Karpas-422 (cell line): Measurements from ENCODE around the gene USP24. TPM values are rescaled to one million over a fixed set of nuclear protein-coding genes. Genes with fewer than 3 reads are reported as not detected.

ENCODE experiments used
- DNase-seq: peaks from one replicate; pipeline ENCODE4 v3.0.0-alpha.2; 2015
- H2AFZ ChIP-seq: fragments of 200-600 bp; sonication (generic); 2 replicates; pipeline ENCODE4 v1.6.1; 2014; ENCODE audit warnings: antibody characterized with exemption, low read length, mixed read lengths
- H3K27ac ChIP-seq: fragments of 200-600 bp; sonication (generic); 2 replicates; pipeline ENCODE4 v1.5.1; 2014; ENCODE audit warnings: mild to moderate bottlenecking, low read length, moderate library complexity
- H3K27me3 ChIP-seq: fragments of 200-600 bp; sonication (generic); 2 replicates; pipeline ENCODE4 v1.6.1; 2014; ENCODE audit warnings: low read length, mixed read lengths
- H3K36me3 ChIP-seq: fragments of 200-600 bp; sonication (generic); 2 replicates; pipeline ENCODE4 v1.6.1; 2014; ENCODE audit warnings: low read length, mixed read lengths; ENCODE audit not compliant: insufficient read depth
- H3K4me1 ChIP-seq: fragments of 200-600 bp; sonication (generic); 2 replicates; pipeline ENCODE4 v1.6.1; 2014; ENCODE audit warnings: mild to moderate bottlenecking, low read length, mixed read lengths
- H3K4me2 ChIP-seq: fragments of 200-600 bp; sonication (generic); 2 replicates; pipeline ENCODE4 v1.6.1; 2014; ENCODE audit warnings: low read length, low read depth, mild to moderate bottlenecking; ENCODE audit not compliant: poor library complexity, severe bottlenecking
- H3K4me3 ChIP-seq: fragments of 200-600 bp; sonication (generic); 2 replicates; pipeline ENCODE4 v1.5.1; 2014; ENCODE audit warnings: mild to moderate bottlenecking, antibody characterized with exemption, low read length, mixed read lengths
- H3K79me2 ChIP-seq: fragments of 200-600 bp; sonication (generic); 2 replicates; pipeline ENCODE4 v1.6.1; 2014; ENCODE audit warnings: mild to moderate bottlenecking, low read length, mixed read lengths
- H3K9ac ChIP-seq: fragments of 200-600 bp; sonication (generic); 2 replicates; pipeline ENCODE4 v1.6.0; 2014; ENCODE audit warnings: low read length
- H3K9me2 ChIP-seq: fragments of 200-600 bp; sonication (generic), shearing (Covaris generic); replicated peaks from 2 replicates; pipeline ENCODE4 v1.6.0; 2014; ENCODE audit warnings: mild to moderate bottlenecking, low read length, moderate library complexity; ENCODE audit not compliant: insufficient read depth
- H3K9me3 ChIP-seq: fragments of 300-700, 200-600 bp; sonication (generic); 2 replicates; pipeline ENCODE4 v1.6.1; 2014; ENCODE audit warnings: low read length, mixed read lengths
- H4K20me1 ChIP-seq: fragments of 200-600 bp; sonication (generic); 2 replicates; pipeline ENCODE4 v1.6.1; 2014; ENCODE audit warnings: mild to moderate bottlenecking, antibody characterized with exemption, low read length, low read depth; ENCODE audit not compliant: insufficient read depth
- total RNA-seq: library from RNA; depleted of rRNA; stranded (reverse); fragments of >200 nt; shearing (Covaris generic); gene quantifications from 2 replicates; pipeline ENCODE4 v1.2.3, GENCODE V29; 2014; ENCODE audit warnings: low replicate concordance

The USP24 gene
- total RNA-seq, 1 experiment from 2014 or later, result 89.8 TPM

- Histone ChIP-seq H3K4me3 (no peak overlapping the region), H3K9me2 (no peaks in the 10 kb centered on the region), H3K9ac (no peak overlapping the region), H4K20me1 (no peaks in the 10 kb centered on the region), H3K79me2 (no peaks in the 10 kb centered on the region), H2AFZ (no peak overlapping the region), H3K4me2 (no peak overlapping the region), H3K27me3 (no peaks in the 10 kb centered on the region), H3K36me3 (no peaks in the 10 kb centered on the region), H3K9me3 (no peaks in the 10 kb centered on the region), H3K27ac (no peak overlapping the region), H3K4me1 (no peaks in the 10 kb centered on the region)
- DNase-seq, result no peak
Observed at GRCh38 chr1:55057956-55058298, 157.2 kb downstream of the USP24 start.

DNA sequence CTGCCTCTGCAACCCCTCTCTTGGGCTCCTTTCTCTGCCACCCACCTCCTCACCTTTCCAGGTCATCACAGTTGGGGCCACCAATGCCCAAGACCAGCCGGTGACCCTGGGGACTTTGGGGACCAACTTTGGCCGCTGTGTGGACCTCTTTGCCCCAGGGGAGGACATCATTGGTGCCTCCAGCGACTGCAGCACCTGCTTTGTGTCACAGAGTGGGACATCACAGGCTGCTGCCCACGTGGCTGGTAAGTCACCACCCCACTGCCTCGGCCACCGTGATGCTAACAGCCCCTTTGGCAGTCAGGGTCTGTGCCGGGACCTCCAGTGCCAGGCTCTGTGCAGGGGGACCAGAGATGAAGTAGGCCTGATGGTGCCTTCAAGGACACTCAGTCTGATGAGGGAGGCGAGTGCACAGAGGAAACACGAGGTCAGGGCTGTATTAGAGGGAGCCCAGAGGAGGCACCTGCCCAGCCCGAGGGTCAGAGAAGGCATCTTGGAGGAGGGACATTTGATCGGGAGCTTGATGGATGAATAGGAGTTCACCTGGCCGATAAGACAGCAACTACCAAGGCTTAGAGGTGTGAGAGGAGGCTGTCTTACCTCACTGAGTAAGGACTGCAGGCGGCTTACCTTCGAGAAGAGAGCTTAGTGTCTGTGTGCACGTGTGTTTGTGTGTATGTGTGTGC, 157.8 kb downstream of the USP24 start:
- H4K20me1 ChIP-seq, result no peaks in the 10 kb centered on the region
- no peaks in the 10 kb centered on the region for H3K4me1 ChIP-seq
- no peaks in the 10 kb centered on the region for H3K79me2 ChIP-seq
- no peak overlapping the region for H3K4me2 ChIP-seq
- no peak for DNase-seq
- H3K4me3 ChIP-seq, result no peak overlapping the region
- no peaks in the 10 kb centered on the region for H3K36me3 ChIP-seq
- no peak overlapping the region for H3K9ac ChIP-seq
- no peaks in the 10 kb centered on the region for H3K9me2 ChIP-seq
- no peak overlapping the region for H2AFZ ChIP-seq
- no peaks in the 10 kb centered on the region for H3K27me3 ChIP-seq
- H3K27ac ChIP-seq, result no peak overlapping the region
- H3K9me3 ChIP-seq, result no peaks in the 10 kb centered on the region

GRCh38 chr1:55056632-55056992, 158.6 kb downstream of the USP24 start:
- Histone ChIP-seq H3K36me3 (no peaks in the 10 kb centered on the region), H3K79me2 (no peaks in the 10 kb centered on the region), H3K4me3 (no peak overlapping the region), H3K4me2 (no peak overlapping the region), H2AFZ (no peak overlapping the region), H4K20me1 (no peaks in the 10 kb centered on the region), H3K27ac (no peak overlapping the region), H3K9me3 (no peaks in the 10 kb centered on the region), H3K4me1 (no peaks in the 10 kb centered on the region), H3K9ac (no peak overlapping the region), H3K27me3 (no peaks in the 10 kb centered on the region), H3K9me2 (no peaks in the 10 kb centered on the region)
- no peak for DNase-seq

DNA sequence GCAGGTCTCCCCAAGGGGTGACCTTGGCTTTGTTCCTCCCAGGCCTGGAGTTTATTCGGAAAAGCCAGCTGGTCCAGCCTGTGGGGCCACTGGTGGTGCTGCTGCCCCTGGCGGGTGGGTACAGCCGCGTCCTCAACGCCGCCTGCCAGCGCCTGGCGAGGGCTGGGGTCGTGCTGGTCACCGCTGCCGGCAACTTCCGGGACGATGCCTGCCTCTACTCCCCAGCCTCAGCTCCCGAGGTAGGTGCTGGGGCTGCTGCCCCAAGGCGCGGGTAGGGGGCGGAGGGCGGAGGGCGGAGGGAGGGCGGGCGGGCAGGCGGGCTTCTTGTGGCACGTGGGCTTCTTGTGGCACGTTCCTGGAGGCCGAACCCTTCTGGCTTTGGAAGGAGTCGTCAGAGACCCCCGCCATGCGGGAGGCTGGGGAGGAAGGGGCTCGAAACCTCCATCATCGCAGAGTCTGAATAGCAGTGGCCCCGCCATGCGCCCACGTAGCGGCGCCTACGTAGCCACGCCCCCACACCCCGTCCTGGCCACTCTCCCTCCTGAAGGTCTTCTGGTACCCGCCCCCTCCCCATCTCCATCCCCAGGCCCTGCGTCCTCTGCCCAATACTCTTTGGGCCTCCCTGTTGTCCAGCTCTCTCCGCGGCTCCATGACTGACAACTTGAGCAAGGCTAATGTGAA, 159.1 kb downstream of the USP24 start:
- H3K9ac ChIP-seq, result no peak overlapping the region
- no peaks in the 10 kb centered on the region for H3K9me3 ChIP-seq
- no peak overlapping the region for H3K4me2 ChIP-seq
- no peaks in the 10 kb centered on the region for H3K9me2 ChIP-seq
- no peak overlapping the region for H2AFZ ChIP-seq
- no peaks in the 10 kb centered on the region for H3K27me3 ChIP-seq
- no peak overlapping the region for H3K27ac ChIP-seq
- no peaks in the 10 kb centered on the region for H4K20me1 ChIP-seq
- H3K79me2 ChIP-seq, result no peaks in the 10 kb centered on the region
- no peaks in the 10 kb centered on the region for H3K36me3 ChIP-seq
- H3K4me1 ChIP-seq, result no peaks in the 10 kb centered on the region
- H3K4me3 ChIP-seq, result no peak overlapping the region
- no peak for DNase-seq

- Histone ChIP-seq H3K36me3 (no peaks in the 10 kb centered on the region), H2AFZ (no peak overlapping the region), H3K4me1 (no peaks in the 10 kb centered on the region), H3K4me2 (no peak overlapping the region), H3K27me3 (no peaks in the 10 kb centered on the region), H3K27ac (no peak overlapping the region), H3K79me2 (no peaks in the 10 kb centered on the region), H3K9ac (no peak overlapping the region), H3K4me3 (no peak overlapping the region), H3K9me3 (no peaks in the 10 kb centered on the region), H4K20me1 (no peaks in the 10 kb centered on the region), H3K9me2 (no peaks in the 10 kb centered on the region)
- DNase-seq, result no peak
Observed at GRCh38 chr1:55055084-55055882, 159.9 kb downstream of the USP24 start.

- DNase-seq, result no peak
- H3K4me3 ChIP-seq, result no peak overlapping the region
- H3K4me2 ChIP-seq, result no peak overlapping the region
- no peak overlapping the region for H3K9ac ChIP-seq
- no peaks in the 10 kb centered on the region for H3K9me3 ChIP-seq
- no peaks in the 10 kb centered on the region for H4K20me1 ChIP-seq
- no peaks in the 10 kb centered on the region for H3K9me2 ChIP-seq
- H3K4me1 ChIP-seq, result no peaks in the 10 kb centered on the region
- no peaks in the 10 kb centered on the region for H3K36me3 ChIP-seq
- no peaks in the 10 kb centered on the region for H3K27me3 ChIP-seq
- no peak overlapping the region for H3K27ac ChIP-seq
- no peaks in the 10 kb centered on the region for H3K79me2 ChIP-seq
- no peak overlapping the region for H2AFZ ChIP-seq
Observed at GRCh38 chr1:55054396-55054795, 160.8 kb downstream of the USP24 start.

DNA sequence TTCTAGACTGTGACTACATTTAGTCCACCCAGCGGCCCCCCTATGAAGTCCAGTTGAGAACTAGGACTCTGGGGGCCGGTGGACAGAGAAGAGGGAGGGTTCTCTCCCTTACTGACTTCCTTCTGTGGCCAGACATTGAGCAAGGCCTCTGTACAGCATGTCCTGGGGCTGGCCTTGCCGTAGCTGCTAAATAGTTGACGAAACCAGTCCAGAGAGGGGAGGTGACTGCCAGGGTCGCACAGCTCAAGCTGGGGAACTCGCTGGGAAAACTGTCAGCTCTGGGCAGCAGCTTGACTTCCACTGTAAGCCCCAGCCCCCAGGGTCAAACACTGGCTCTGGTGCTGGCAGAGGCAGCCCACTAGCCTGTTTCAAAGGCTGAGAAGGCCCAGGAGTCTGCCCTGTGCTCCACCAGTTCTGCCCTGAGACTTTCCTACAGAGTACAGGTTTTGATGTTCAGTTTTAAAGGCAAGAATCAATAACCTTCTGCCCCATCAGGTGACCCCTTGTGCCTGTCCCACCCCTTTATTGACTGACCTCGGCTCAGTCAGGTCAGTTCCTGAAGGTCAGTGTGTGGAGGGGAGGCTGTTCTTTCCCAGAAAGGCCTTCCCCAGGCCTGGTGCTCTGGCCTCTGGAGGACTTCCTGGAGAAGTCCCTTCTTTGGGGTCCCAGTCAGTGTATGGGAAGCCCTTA, 161.8 kb downstream of the USP24 start:
- Histone ChIP-seq H3K36me3 (no peaks in the 10 kb centered on the region), H3K79me2 (no peaks in the 10 kb centered on the region), H2AFZ (no peak overlapping the region), H3K9me3 (no peaks in the 10 kb centered on the region), H3K27me3 (no peaks in the 10 kb centered on the region), H4K20me1 (no peaks in the 10 kb centered on the region), H3K4me3 (no peak overlapping the region), H3K4me2 (no peak overlapping the region), H3K9ac (no peak overlapping the region), H3K9me2 (no peaks in the 10 kb centered on the region), H3K27ac (no peak overlapping the region), H3K4me1 (no peaks in the 10 kb centered on the region)
- DNase-seq, result no peak
